Smooth muscle cell of the umbilical artery (primary cell): ENCODE measurements around the gene NFATC4. TPM values are rescaled to one million over a fixed set of nuclear protein-coding genes. Genes with fewer than 3 reads are reported as not detected.

Experiments
- total RNA-seq: library from RNA; depleted of rRNA; stranded (reverse); fragments of >200 nt; gene quantifications from 2 replicates; pipeline ENCODE4 v1.2.3, GENCODE V29; 2014

Gene NFATC4
- 29.7 and 36.8 TPM in 2 replicates for total RNA-seq

DNA sequence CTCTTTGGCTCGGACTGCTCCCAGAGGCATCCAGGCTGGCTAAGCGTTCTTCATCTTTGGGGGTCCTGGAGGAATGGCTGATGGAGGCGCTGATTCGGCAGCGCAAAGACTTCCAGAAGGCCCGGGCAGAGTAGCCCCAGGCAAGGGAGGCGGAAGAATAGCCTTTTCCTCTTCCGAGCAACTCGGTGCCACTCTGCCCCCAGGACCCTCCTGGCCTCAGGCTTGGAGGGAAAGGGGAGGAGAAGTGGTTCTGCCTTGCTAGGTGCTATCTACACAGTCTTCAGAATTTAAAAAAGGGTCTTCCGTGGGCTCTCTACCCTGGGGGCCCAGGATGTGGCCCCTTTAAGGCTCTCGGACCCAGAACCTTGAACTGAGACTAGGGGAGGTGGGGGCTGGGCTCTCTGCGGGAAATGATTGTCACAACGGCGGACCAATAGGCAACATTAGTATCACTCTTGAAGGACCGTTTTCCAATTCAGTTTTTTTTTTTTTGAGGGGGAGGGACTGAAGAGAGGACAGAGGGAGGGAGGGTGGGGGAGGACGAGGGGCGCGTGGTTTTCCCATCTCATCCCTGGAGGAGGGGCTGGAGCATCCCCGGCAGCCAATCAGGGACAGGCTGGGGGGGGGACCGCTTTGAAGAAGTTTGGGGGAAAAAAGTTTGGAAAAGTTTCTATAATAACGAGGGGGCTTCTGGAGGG, at the start of gene NFATC4:
Gene NFATC4, plus strand, starts transcription at position 671 of the 698 bp plus-strand sequence. CDS start 157 bp downstream, outside the sequence.

DNA sequence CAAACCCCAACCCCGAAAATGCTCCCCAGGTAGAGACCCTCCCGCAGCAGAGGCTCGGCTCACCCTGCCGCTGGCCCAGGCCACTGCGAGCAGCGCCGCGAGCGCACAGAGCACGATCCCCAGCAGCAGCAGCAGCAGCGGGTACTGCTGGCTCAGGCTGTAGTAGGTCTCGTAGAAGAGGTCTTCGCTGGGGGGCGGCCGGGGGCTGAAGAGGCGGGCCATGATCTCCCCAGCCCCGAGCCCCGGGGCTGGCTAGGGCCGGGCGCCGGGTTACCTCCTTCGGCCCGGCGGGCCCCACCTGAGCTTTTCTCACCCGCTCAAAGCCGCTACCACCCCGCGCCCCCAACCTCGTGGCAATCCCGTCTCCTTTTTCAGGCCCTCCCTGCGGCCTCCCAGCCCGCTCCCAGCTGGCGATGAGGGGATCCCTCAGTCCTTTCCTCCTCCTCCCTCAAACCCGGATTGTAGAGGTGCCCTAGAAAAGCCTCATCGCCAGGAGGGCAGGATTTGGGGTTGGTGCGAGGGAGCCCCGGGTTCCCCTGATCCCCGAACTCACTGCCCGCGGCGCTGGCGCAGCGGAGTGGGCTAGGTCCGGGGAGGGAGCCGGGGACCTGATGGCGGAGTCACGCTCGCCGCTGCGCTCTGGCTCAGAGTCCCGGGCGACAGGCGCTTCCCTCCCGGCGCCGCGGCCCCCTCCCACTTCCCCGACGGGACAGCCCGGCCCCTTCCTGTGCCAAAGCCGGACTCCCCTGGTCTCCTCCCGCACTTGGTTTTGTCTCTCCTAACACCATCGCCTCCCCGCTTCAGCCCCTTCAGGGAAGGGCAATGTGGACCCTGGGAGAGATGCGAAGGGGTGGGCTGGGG, 33.3 kb upstream of the NFATC4 start, which contains the start of gene ADCY4:
Gene ADCY4, minus strand, starts transcription at position 641 of the 861 bp plus-strand sequence. Its CDS starts 419 bp downstream, at position 222.

GRCh38 chr14:24339284-24340151, 28.5 kb upstream of the NFATC4 start, which contains the start of gene RIPK3:
RIPK3 (minus strand) TSS chr14:24339991; CDS start chr14:24339826, 165 bp downstream.

DNA sequence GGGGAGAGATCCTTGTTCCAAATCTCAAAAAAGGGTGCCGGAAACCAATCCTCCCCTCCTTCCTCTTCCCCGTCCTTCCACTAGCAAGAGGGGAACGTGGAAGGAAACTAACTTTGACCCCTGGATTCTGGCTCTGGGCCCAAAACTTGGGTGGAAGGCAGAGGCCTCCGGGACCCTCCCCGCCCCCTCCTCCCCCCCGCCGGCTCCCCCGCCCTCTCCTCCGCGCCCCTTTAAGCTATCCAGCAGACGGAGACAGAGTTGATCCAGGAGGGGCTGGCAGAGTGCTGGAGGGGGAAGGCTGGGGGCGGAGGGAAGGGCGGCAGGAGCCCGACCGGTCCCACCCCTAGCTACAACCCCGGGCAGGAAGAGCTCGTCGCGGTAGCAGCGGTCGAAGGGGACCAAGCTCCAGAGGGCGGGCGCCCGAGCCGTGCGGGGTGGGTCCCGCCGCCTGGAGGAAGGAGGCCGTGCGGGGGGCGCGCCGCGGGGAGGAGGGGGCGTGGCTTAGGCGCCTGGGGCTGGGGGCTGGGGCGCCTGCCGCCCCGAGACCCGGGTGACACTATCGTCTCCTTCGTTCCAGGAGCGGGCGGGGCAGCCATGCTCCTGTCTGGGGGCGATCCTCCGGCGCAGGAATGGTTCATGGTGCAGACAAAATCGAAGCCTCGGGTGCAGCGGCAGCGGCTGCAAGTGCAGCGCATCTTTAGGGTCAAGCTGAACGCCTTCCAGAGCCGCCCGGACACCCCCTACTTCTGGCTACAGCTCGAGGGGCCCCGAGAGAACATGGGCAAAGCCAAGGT, 30.9 kb downstream of the NFATC4 start, which contains the start of gene NYNRIN:
Gene NYNRIN, plus strand, starts transcription at position 351 of the 794 bp plus-strand sequence. Its CDS starts 244 bp downstream, at position 595.

Other genes with a start within 250 kb of the NFATC4 start
- gene FITM1, start 237.5 kb upstream of the NFATC4 start, total RNA-seq: not detected in 2 replicates
- gene PSME1, start 232.0 kb upstream of the NFATC4 start, total RNA-seq: 81.2 and 85.5 TPM in 2 replicates
- gene EMC9, start 226.6 kb upstream of the NFATC4 start, total RNA-seq: 10.4 and 16.6 TPM in 2 replicates
- gene PSME2, start 221.6 kb upstream of the NFATC4 start, total RNA-seq: 63.5 and 65.1 TPM in 2 replicates
- 28.5 and 44.6 TPM in 2 replicates for gene RNF31, start 220.7 kb upstream of the NFATC4 start, total RNA-seq
- 30.5 and 42.5 TPM in 2 replicates for gene IRF9, start 206.9 kb upstream of the NFATC4 start, total RNA-seq
- gene REC8, start 196.1 kb upstream of the NFATC4 start, total RNA-seq: 1.2 and 1.7 TPM in 2 replicates
- gene IPO4, start 179.4 kb upstream of the NFATC4 start, total RNA-seq: 36.2 and 52.9 TPM in 2 replicates
- 90.6 and 92.9 TPM in 2 replicates for gene TM9SF1, start 172.7 kb upstream of the NFATC4 start, total RNA-seq
- 0.14 and 0.30 TPM in 2 replicates for gene TSSK4, start 162.5 kb upstream of the NFATC4 start, total RNA-seq
- gene CHMP4A, start 154.7 kb upstream of the NFATC4 start, total RNA-seq: 26.1 and 33.1 TPM in 2 replicates
- 7.9 and 20.5 TPM in 2 replicates for gene MDP1, start 152.1 kb upstream of the NFATC4 start, total RNA-seq
- 158 and 162 TPM in 2 replicates for gene NEDD8, start 135.8 kb upstream of the NFATC4 start, total RNA-seq
- 66.8 and 89.7 TPM in 2 replicates for gene GMPR2, start 135.3 kb upstream of the NFATC4 start, total RNA-seq
- gene TINF2, start 125.6 kb upstream of the NFATC4 start, total RNA-seq: 45.1 and 49.5 TPM in 2 replicates
- gene TGM1, start 105.0 kb upstream of the NFATC4 start, total RNA-seq: 0.74 and 2.1 TPM in 2 replicates
- 29.7 and 35.2 TPM in 2 replicates for gene RABGGTA, start 96.6 kb upstream of the NFATC4 start, total RNA-seq
- 14.9 and 23.2 TPM in 2 replicates for gene DHRS1, start 68.4 kb upstream of the NFATC4 start, total RNA-seq
- 19.6 and 23.9 TPM in 2 replicates for gene NOP9, start 68.3 kb upstream of the NFATC4 start, total RNA-seq
- 0.59 and 0.69 TPM in 2 replicates for gene CIDEB, start 60.2 kb upstream of the NFATC4 start, total RNA-seq
- 2.1 and 3.5 TPM in 2 replicates for gene LTB4R2, start 58.0 kb upstream of the NFATC4 start, total RNA-seq
- 0.59 and 0.78 TPM in 2 replicates for gene LTB4R, start 56.7 kb upstream of the NFATC4 start, total RNA-seq
- 0.59 and 0.97 TPM in 2 replicates for gene ADCY4, start 33.1 kb upstream of the NFATC4 start, total RNA-seq
- not detected in 2 replicates for gene RIPK3, start 28.2 kb upstream of the NFATC4 start, total RNA-seq
- 1.2 and 3.0 TPM in 2 replicates for gene NYNRIN, start 30.8 kb downstream of the NFATC4 start, total RNA-seq
- gene CBLN3, start 61.5 kb downstream of the NFATC4 start, total RNA-seq: 1.7 and 2.7 TPM in 2 replicates
- 47.7 and 49.6 TPM in 2 replicates for gene KHNYN, start 61.8 kb downstream of the NFATC4 start, total RNA-seq
- gene SDR39U1, start 74.6 kb downstream of the NFATC4 start, total RNA-seq: 8.2 and 13.1 TPM in 2 replicates
- gene CMA1, start 140.1 kb downstream of the NFATC4 start, total RNA-seq: not detected in 2 replicates
- gene CTSG, start 208.1 kb downstream of the NFATC4 start, total RNA-seq: not detected in 2 replicates
- gene GZMH, start 241.5 kb downstream of the NFATC4 start, total RNA-seq: not detected in 2 replicates